GM18868 (cell line): ENCODE measurements around the gene E4F1.

Experiments used
- ATAC-seq: cut with Tn5 transposase; IDR thresholded peaks from one replicate; pipeline ENCODE4 v1.9.1; 2021; ENCODE audit warnings: mild to moderate bottlenecking, moderate library complexity; ENCODE audit not compliant: unreplicated experiment

Gene E4F1

DNA sequence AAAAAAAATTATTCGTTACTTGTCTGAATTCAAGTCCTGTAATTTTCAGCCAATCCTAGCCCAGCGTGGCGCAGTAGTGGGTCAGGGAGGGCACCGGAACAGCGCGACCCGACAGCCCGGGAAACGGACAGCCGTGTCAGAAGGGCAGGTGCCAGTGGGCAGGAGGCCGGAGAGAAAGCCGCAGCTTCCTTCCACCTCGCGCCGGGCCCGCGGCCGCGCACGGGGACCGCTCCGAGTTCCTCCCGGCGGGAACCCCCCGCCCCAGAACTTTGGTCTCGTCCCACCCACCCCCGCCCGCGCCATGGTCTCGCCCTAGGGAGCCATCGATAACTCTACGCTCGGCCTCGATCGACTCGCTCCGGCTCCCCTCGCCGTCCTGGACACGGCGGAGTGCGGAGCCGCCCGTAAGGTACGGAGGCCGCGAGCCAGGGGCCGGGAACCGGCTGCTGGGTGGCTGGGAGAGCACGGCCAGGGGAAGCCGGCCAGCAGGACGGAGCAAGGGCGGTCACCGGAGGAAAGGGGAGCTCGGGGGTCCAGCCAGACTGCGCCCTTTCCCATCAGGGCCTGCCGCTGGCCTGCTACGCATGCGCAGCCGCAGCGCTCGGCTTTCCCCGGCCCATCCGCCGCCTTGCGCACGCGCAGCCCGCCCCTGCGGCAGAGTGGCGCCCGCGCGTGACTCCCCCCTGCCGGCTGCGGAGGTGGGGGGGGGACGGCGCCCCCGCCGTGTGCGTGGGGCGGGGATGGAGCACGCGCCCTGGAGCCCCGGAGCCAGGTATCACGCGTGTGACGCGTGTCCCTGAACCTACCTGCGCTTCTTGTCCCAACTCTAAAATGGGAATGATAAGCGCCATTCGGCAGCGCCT is 18.1 kb upstream of the E4F1 start, which contains the start of gene MLST8:
Gene MLST8 (plus strand): TSS at position 351 of the 863 bp plus-strand sequence. CDS start 632 bp downstream, outside the sequence.
- peak; percentile 77 for ATAC-seq

DNA sequence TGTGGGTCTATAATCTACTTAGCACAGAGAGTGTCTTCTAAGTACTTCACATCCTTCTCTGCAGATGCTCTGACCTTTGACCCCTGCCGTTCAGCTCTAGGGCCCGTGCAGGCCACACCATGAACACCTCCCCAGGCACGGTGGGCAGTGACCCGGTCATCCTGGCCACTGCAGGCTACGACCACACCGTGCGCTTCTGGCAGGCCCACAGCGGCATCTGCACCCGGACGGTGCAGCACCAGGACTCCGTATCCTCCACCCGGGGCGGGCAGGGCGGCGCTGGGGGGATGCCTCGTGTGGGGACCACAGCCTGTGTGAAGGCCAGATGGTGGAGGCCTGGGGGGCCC is 17.5 kb upstream of the E4F1 start:
- ATAC-seq = peak; percentile 13

- ATAC-seq = no peak
Observed at GRCh38 chr16:2206420-2206779, 17.0 kb upstream of the E4F1 start.

DNA sequence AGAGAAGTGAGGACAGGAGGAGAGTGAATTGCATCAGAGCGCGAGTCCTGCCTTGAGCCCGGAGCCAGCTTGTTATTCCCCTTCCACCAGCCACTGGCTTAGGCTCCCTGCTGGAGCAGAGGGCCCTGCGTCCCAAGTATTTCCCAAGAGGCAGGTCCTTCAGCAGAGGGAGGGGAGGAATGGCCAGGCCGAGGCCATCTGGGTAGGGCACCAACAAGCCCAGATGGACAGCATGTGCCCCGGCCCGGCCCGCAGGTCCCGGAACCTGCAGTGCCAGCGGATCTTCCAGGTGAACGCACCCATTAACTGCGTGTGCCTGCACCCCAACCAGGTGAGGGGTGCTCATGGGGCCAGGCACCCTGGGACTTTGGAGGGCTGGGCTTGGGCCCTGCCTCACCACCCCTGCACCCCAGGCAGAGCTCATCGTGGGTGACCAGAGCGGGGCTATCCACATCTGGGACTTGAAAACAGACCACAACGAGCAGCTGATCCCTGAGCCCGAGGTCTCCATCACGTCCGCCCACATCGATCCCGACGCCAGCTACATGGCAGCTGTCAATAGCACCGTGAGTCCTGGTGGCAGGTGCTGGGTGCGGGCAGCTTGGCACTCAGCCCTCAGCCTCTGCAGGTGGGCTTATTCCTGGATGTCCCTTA is 16.5 kb upstream of the E4F1 start:
- no peak for ATAC-seq

GRCh38 chr16:2207872-2208271 is 15.5 kb upstream of the E4F1 start:
- no peak for ATAC-seq

DNA sequence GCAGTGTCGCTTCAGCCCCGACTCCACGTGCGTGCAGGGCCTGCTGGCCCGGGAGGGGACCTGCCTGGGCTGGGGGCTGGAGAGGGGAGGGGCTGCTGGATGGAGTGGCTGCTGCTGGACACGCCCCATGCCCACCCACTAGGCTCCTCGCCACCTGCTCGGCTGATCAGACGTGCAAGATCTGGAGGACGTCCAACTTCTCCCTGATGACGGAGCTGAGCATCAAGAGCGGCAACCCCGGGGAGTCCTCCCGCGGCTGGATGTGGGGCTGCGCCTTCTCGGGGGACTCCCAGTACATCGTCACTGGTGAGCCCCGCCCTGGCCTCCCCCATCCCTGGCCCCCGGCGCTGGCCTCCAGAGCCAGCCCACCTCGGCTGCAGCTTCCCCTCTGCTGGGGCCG is 15.1 kb upstream of the E4F1 start:
- ATAC-seq = no peak

- ATAC-seq = no peak
Observed at GRCh38 chr16:2208772-2209171, 14.6 kb upstream of the E4F1 start.

DNA sequence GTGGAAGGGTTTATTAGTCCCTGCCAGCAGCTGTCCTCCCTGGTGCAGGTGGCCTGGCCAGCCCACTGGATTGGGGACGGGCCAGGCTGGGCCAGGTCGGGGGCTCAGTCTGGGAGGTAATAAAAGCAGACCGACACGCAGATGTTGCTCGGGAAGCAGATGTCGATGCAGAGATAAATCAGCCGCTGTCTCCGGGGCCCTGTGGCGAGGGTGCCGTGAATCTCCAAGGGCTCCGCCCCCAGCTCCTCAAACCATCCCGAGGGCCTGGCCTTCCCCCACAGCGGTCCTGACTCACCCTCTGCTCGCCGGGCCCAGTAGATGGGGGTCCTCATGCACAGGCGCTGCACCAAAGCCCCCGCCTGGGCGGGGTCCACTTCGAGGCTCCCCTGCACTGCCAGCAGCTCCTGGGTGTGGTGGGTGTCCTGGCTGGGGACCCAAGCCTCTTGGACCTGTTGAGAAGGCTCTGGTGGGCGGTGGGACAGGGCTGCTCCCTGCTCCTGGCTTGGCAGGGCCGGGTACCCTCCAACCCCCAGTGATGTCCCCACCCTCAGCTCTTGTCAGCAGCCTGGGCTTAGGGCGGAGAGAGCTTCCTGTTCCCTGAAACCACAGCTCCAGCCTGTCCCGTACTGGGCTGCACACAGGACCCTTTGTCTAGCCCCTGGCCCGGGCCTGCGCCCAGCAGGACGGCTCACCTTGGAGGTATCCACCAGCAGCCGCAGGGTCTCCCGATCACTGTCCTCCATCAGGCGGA is 14.0 kb upstream of the E4F1 start:
- no peak for ATAC-seq

- no peak for ATAC-seq
Observed at GRCh38 chr16:2210009-2210332, 13.4 kb upstream of the E4F1 start.

DNA sequence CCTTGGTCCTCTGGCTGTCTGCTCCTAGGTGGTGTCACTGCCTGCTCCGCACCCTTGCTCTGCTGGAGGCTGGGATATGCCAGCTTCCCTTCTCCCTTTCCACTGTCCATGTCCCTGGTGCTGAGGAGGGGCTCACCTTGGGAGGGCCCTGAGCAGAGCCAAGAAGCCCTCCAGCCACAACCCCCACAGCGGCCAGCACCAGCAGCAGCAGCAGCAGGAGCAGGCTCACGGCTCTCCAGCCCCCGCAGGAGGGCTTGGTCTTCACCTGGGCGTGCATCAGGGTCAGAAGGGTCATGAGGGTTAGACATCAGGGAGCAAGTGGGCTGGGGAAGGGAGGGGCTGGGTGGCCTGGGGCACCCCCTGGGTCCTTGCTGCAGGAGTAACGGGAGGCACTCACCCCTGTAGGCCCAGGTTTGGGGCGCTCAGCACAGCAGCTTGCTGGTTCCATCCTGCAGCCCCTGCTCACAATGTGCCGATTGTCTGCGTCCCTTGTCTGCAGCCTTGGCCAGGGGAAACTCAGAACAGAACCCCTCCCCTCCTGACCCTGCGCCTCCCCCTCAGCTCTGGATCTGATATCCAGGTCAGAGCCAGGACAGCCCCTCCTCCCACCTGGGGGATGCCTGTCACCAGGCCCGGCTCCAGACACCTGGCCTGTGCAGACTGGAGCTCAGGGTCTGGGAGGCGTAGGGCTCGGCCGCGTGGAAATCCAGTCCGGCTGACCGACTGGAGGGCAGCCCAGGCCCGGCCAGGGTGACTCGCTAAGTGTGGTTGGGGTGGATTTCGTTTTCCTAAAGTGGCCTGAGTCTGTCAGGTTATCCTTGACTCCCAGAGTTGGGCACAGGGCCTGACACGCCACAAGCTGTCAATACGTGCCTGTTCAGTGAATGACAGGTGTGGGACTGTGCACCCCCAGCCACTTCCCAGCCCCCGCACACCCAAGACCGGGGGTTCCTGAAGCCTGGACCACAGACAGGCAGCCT is 12.7 kb upstream of the E4F1 start, which contains the start of gene BRICD5:
Gene BRICD5 (minus strand): TSS at position 478 of the 980 bp plus-strand sequence. CDS start 30 bp downstream, at position 448.
- no peak for ATAC-seq

DNA sequence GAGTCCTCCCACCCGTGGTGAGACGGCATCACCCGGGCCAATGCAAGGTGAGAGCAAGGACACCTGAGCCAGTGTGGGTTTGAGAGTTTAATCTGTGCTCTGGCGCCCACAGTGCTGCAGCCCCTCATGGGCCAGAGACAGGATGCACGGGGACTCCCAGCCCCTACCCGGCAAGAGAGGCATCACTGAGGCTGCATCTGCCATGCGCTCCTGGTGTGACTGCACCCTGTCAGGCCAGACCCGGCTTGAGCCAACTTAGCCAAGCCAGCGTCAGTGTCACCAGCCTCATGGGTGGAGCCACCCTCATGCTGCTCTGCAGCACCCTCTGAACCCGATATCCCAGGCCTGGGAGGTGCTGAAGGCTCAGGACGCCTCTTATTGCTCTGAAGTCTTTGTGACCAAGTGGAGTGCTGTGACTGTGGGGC is 11.5 kb upstream of the E4F1 start:
- no peak for ATAC-seq

GRCh38 chr16:2212362-2213324 is 10.7 kb upstream of the E4F1 start:
- no peak for ATAC-seq

- ATAC-seq = peak; percentile 11
Observed at GRCh38 chr16:2213817-2214718, 9.3 kb upstream of the E4F1 start.

GRCh38 chr16:2214719-2214968 is 8.7 kb upstream of the E4F1 start, which contains the start of gene PGP:
PGP (minus strand) TSS chr16:2214840; CDS start chr16:2214777, 63 bp downstream.
- ATAC-seq = peak; percentile 81

DNA sequence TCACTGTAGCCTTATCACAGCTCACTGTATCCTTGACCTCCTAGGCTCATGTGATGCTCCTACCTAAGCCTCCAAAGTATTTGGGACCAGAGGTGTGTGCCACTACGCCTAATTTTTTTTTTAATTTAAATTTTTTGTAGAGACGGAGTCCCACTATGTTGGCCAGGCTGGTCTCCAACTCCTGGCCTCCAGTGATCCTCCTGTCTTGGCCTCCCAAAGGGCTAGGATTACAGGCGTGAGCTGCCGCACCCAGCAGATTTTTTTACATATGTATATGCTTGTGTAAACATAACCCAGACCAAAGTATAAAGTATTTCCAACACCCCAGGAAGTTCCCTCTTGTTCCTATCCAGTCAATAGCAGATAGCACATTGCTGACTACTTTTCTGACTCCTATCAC is 7.1 kb upstream of the E4F1 start:
- ATAC-seq = no peak

GRCh38 chr16:2223942-2224486 is 623 bp downstream of the E4F1 start:
- ATAC-seq = peak; percentile 15

DNA sequence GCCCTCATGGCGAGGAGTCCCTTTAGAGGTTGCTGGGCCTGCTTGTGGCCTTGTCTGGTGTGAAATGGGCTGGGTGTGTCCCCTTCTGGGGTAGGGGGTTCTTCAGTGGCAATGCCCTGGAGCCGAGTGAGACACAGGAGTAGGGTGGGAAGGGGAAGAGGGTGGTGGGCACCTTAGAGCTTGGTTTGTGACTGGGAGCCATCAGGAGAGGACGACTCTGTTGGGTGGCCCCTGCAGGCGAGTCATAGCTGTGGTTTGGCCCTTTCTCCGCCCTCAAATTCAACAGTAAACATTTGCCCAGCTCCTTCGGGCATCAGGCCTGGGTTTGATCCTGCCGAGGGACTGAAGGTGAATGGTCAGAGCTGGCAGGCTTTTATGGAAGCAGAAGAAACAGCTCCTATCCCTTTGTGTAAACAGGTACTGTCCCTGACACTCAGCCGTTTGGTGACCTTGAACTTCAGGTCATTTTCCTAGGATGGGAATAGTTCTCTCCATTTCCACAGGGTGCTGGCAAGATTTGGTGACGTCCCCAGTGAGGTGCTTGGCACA is 2.9 kb downstream of the E4F1 start:
- no peak for ATAC-seq

- no peak for ATAC-seq
Observed at GRCh38 chr16:2226918-2227317, 3.5 kb downstream of the E4F1 start.
